Tibial nerve (tissue), 4 donors: Measurements from ENCODE around the gene YTHDF2. TPM values are rescaled to one million over a fixed set of nuclear protein-coding genes. Genes with fewer than 3 reads are reported as not detected.

ENCODE experiments used
- DNase-seq, 2 donors: peaks; one replicate each; pipeline ENCODE4 v3.0.0-alpha.2; 2019; ENCODE audit warnings: low spot score in 2 of 2
- H3K27ac ChIP-seq, 4 donors: fragments of 200-600 bp; sonication (generic) in 3 of 4; one replicate each; pipeline ENCODE4 v1.5.1; 2017 to 2019; ENCODE audit warnings: mild to moderate bottlenecking in 1 of 4
- H3K27me3 ChIP-seq, 2 donors: fragments of 200-600 bp; sonication (generic) in 1 of 2; one replicate each; pipeline versions ENCODE4 v1.5.1 to v1.6.0; 2017 to 2019
- H3K36me3 ChIP-seq, 3 donors: fragments of 200-600 bp; sonication (generic); one replicate each; pipeline ENCODE4 v1.5.1; 2018 to 2019
- H3K4me1 ChIP-seq, 4 donors: fragments of 200-600 bp; sonication (generic) in 3 of 4; one replicate each; pipeline ENCODE4 v1.5.1; 2017 to 2019
- H3K4me3 ChIP-seq, 4 donors: fragments of 200-600 bp; sonication (generic) in 3 of 4; one replicate each; pipeline ENCODE4 v1.5.1; 2017 to 2019; ENCODE audit warnings: mild to moderate bottlenecking in 1 of 4, moderate library complexity in 1 of 4
- H3K9me3 ChIP-seq, 4 donors: fragments of 200-600 bp; sonication (generic) in 3 of 4; one replicate each; pipeline ENCODE4 v1.5.1; 2017 to 2019
- CTCF ChIP-seq, 5 experiments: fragments of 200-600 bp in 3 of 5; fragments of 450-650 bp in 2 of 5; sonication (generic) in 3 of 5; IDR thresholded peaks; one replicate each; pipeline ENCODE4 v1.5.1; 2016 to 2019; ENCODE audit warnings: antibody characterized with exemption in 5 of 5, mild to moderate bottlenecking in 3 of 5, moderate library complexity in 2 of 5
- EP300 ChIP-seq, 2 donors: sonication (generic); formaldehyde crosslinking; IDR thresholded peaks; one replicate each; pipeline ENCODE4 v1.6.1; 2017; ENCODE audit warnings: antibody characterized with exemption in 2 of 2, mild to moderate bottlenecking in 1 of 2
- POLR2A ChIP-seq, 2 donors: fragments of 450-650 bp; IDR thresholded peaks; one replicate each; pipeline ENCODE4 v1.6.1; 2017; ENCODE audit warnings: antibody characterized with exemption in 2 of 2, mild to moderate bottlenecking in 2 of 2, moderate library complexity in 2 of 2
- WGBS, 2 donors: methylation state at CpG; one replicate each; pipeline ENCODE4 v1.1.5; 2018; 5-methylcytosine and 5-hydroxymethylcytosine counted together
- small RNA-seq: library from RNA; depleted of rRNA; stranded (forward); fragments of <200 nt; gene quantifications from one replicate; pipeline ENCODE3, GENCODE V24; 2016
- total RNA-seq, 4 donors: library from RNA; depleted of rRNA; stranded (reverse); fragments of >200 nt; gene quantifications; one replicate each; pipeline ENCODE4 v1.1.0, GENCODE V29; 2016

YTHDF2 gene
- total RNA-seq, 4 donors from 2014 or later = 40.4 to 42.8 (median 41.0) TPM

- no peak for DNase-seq
- WGBS, 2 donors = 76 to 78% methylated on average over 7 of the region's 7 CpGs
Measured at GRCh38 chr1:28817133-28817532, 80.4 kb downstream of the YTHDF2 start.

GRCh38 chr1:28819020-28819419 is 82.3 kb downstream of the YTHDF2 start:
- Histone ChIP-seq H3K36me3 (no peaks in the 10 kb centered on the region), H3K4me1 (no peaks in the 10 kb centered on the region), H3K27ac (no peak overlapping the region), H3K4me3 (no peak overlapping the region), H3K27me3 (peaks cover 0 to 47% of the 10 kb centered on the region in 2 donors), H3K9me3 (no peaks in the 10 kb centered on the region)
- TF ChIP-seq CTCF (IDR thresholded peaks at IDR 0.05) (no peak), EP300 (IDR thresholded peaks at IDR 0.05) (no peak), POLR2A (IDR thresholded peaks at IDR 0.05) (no peak)
- DNase-seq = no peak

More at GRCh38 chr1:28817133-28817532, 80.4 kb downstream of the YTHDF2 start:
- H3K27ac ChIP-seq = no peak overlapping the region
- TF ChIP-seq CTCF (IDR thresholded peaks at IDR 0.05) = no peak
- TF ChIP-seq POLR2A (IDR thresholded peaks at IDR 0.05) = no peak
- no peak for TF ChIP-seq EP300 (IDR thresholded peaks at IDR 0.05)
- H3K4me3 ChIP-seq = no peak overlapping the region
- no peaks in the 10 kb centered on the region for H3K9me3 ChIP-seq
- peaks cover 0 to 8% (median 0%) of the 10 kb centered on the region in 4 donors for H3K4me1 ChIP-seq
- H3K36me3 ChIP-seq = no peaks in the 10 kb centered on the region
- H3K27me3 ChIP-seq = peaks cover 0 to 65% of the 10 kb centered on the region in 2 donors

Small RNA genes within 50 kb of the gene (small RNA-seq; reads per million reads assigned to genes)
- gene RF00422 = not detected

Other genes with a start within 250 kb of the YTHDF2 start
- 10 to 100 TPM; 13.5 to 36.9 (median 19.3) TPM for gene RCC1, start 230.9 kb upstream of the YTHDF2 start, total RNA-seq
- gene TRNAU1AP, start 183.9 kb upstream of the YTHDF2 start, total RNA-seq = 10 to 100 TPM; 22.6 to 35.2 (median 29.3) TPM
- gene RAB42, start 144.7 kb upstream of the YTHDF2 start, total RNA-seq = 1 to 10 TPM in 3 of 4 donors, under 1 TPM in 1; 0.87 to 8.7 (median 1.6) TPM
- gene TAF12, start 93.9 kb upstream of the YTHDF2 start, total RNA-seq = 10 to 100 TPM; 14.3 to 25.8 (median 24.0) TPM
- not detected for gene RNU11, start 88.3 kb upstream of the YTHDF2 start, total RNA-seq
- 10 to 100 TPM in 2 of 4 donors, 1 to 10 TPM in 2; 7.1 to 16.2 (median 11.0) TPM for gene GMEB1, start 68.2 kb upstream of the YTHDF2 start, total RNA-seq
- not detected for gene OPRD1, start 75.2 kb downstream of the YTHDF2 start, total RNA-seq
- gene EPB41, start 177.6 kb downstream of the YTHDF2 start, total RNA-seq = 10 to 100 TPM; 13.9 to 22.1 (median 16.0) TPM